Iris pigment epithelial cell (primary cell): ENCODE results near the gene RAB31.

Experiments used
- DNase-seq: peaks from one replicate; pipeline ENCODE4 v3.0.0-alpha.2; 2011; ENCODE audit warnings: low read depth

The RAB31 gene

GRCh38 chr18:9712611-9713010 lies 4.5 kb downstream of the RAB31 start:
- DNase-seq: no peak

GRCh38 chr18:9714266-9715087 lies 6.4 kb downstream of the RAB31 start:
- DNase-seq: no peak

- DNase-seq: no peak
Measured at GRCh38 chr18:9715088-9715343, 6.9 kb downstream of the RAB31 start.

- DNase-seq: no peak
Measured at GRCh38 chr18:9715978-9716774, 8.1 kb downstream of the RAB31 start.

GRCh38 chr18:9716780-9717563 lies 8.9 kb downstream of the RAB31 start:
- DNase-seq: no peak

GRCh38 chr18:9719421-9719981 lies 11.4 kb downstream of the RAB31 start:
- DNase-seq: peak; percentile 84

GRCh38 chr18:9720327-9720726 lies 12.2 kb downstream of the RAB31 start:
- DNase-seq: no peak

- no peak for DNase-seq
Measured at GRCh38 chr18:9721893-9722550, 13.9 kb downstream of the RAB31 start.

GRCh38 chr18:9722691-9723090 lies 14.6 kb downstream of the RAB31 start:
- DNase-seq: peak; percentile 54

- DNase-seq: no peak
Measured at GRCh38 chr18:9724797-9725585, 16.9 kb downstream of the RAB31 start.

GRCh38 chr18:9726175-9726574 lies 18.1 kb downstream of the RAB31 start:
- DNase-seq: no peak

- no peak for DNase-seq
Measured at GRCh38 chr18:9726936-9727335, 18.8 kb downstream of the RAB31 start.

GRCh38 chr18:9730786-9731185 lies 22.7 kb downstream of the RAB31 start:
- no peak for DNase-seq

- DNase-seq: peak; percentile 84
Measured at GRCh38 chr18:9731380-9731779, 23.3 kb downstream of the RAB31 start.

- DNase-seq: no peak
Measured at GRCh38 chr18:9732031-9732430, 23.9 kb downstream of the RAB31 start.

- DNase-seq: no peak
Measured at GRCh38 chr18:9734189-9734588, 26.1 kb downstream of the RAB31 start.

- no peak for DNase-seq
Measured at GRCh38 chr18:9735238-9735637, 27.1 kb downstream of the RAB31 start.

- no peak for DNase-seq
Measured at GRCh38 chr18:9735879-9736278, 27.8 kb downstream of the RAB31 start.

GRCh38 chr18:9736286-9736835 lies 28.3 kb downstream of the RAB31 start:
- DNase-seq: no peak

- no peak for DNase-seq
Measured at GRCh38 chr18:9737006-9737405, 28.9 kb downstream of the RAB31 start.
